22Rv1 (cell line): ENCODE measurements around the gene STARD7.

ENCODE experiments used
- CTCF ChIP-seq: fragments of 450-650 bp; IDR thresholded peaks from 2 replicates; pipeline ENCODE4 v1.5.1; 2017; ENCODE audit warnings: mild to moderate bottlenecking
- ZFX ChIP-seq: fragments of 450-650 bp; IDR thresholded peaks from 2 replicates; pipeline ENCODE4 v1.6.1; 2017; ENCODE audit warnings: antibody characterized with exemption, borderline replicate concordance

GRCh38 chr2:96146881-96147592 lies 61.6 kb downstream of the STARD7 start:
- TF ChIP-seq CTCF, result no peak
- no peak for TF ChIP-seq ZFX
